BJ (cell line): ENCODE results near the gene CLDN7. TPM values are rescaled to one million over a fixed set of nuclear protein-coding genes. Genes with fewer than 3 reads are reported as not detected.

ENCODE experiments used
- CTCF ChIA-PET: fragments of 350-600 bp; formaldehyde crosslinking; extraction: SDS; loops from one replicate; lab custom pipeline; 2021; ENCODE audit warnings: antibody characterized with exemption, inconsistent platforms; lab: Yijun Ruan, JAX
- POLR2A ChIA-PET: fragments of 300-600 bp; sonication (Branson Sonifier 250); formaldehyde crosslinking; extraction: SDS; loops from one replicate; lab custom pipeline; 2021; ENCODE audit warnings: antibody characterized with exemption; lab: Charles Lee
- DNase-seq: peaks from one replicate; pipeline ENCODE4 v3.0.0-alpha.2; 2011; ENCODE audit warnings: low read depth
- H3K27me3 ChIP-seq: 2 replicates; pipeline ENCODE4 v1.6.0; 2011; ENCODE audit warnings: low read length; ENCODE audit not compliant: control insufficient read depth, insufficient read depth
- H3K36me3 ChIP-seq: 2 replicates; pipeline ENCODE4 v1.5.1; 2011; ENCODE audit warnings: low read length; ENCODE audit not compliant: control insufficient read depth, insufficient read depth
- H3K4me3 ChIP-seq: 2 replicates; pipeline ENCODE4 v1.5.1; 2011; ENCODE audit warnings: low read depth, mild to moderate bottlenecking, control low read depth, low read length
- polyA plus RNA-seq: library from polyadenylated mRNA; depleted of rRNA; stranded (reverse); fragments of >200 nt; gene quantifications from 2 replicates; pipeline ENCODE4 v1.2.3, GENCODE V29; 2011
- TF ChIP-seq, protein P1 (sequence below): IDR thresholded peaks from 2 replicates; pipeline ENCODE4 v1.5.1; 2011; ENCODE audit warnings: low read depth, mild to moderate bottlenecking, control low read depth, inconsistent platforms, low read length, moderate library complexity; ENCODE audit not compliant: insufficient read depth

CLDN7 gene
- polyA plus RNA-seq, 1 experiment, result 2.1 TPM

DNA sequence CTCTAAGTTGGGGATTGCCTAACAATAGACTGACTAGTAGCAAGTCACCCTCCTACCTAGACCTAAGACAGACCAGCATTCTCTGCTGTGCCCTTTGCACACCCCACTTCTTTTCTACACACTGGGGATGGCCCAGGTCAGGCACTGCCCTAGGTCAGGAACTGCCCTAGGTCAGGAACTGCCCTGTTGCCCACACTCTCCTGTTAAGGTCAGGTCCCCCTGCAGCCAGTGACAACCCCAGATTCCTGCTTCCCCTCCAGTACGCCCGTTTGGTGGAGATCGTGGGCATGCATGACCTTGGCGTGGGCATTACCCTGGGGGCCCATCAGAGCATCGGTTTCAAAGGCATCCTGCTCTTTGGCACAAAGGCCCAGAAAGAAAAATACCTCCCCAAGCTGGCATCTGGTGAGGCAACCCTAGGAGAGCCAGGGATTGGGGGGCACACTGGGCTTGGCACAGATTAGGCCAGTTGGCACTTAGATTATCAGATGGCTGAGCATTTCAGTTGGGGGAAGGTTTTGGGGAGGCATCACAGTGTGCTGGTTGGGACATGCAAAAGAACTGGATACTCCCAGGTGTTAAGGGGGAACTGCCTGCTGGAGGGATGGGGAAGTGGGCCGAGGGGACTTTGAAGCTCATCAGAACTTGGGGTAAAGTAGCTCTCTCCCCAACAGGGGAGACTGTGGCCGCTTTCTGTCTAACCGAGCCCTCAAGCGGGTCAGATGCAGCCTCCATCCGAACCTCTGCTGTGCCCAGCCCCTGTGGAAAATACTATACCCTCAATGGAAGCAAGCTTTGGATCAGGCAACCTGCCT lies 40.8 kb downstream of the CLDN7 start:
- TF ChIP-seq, protein P1, sequence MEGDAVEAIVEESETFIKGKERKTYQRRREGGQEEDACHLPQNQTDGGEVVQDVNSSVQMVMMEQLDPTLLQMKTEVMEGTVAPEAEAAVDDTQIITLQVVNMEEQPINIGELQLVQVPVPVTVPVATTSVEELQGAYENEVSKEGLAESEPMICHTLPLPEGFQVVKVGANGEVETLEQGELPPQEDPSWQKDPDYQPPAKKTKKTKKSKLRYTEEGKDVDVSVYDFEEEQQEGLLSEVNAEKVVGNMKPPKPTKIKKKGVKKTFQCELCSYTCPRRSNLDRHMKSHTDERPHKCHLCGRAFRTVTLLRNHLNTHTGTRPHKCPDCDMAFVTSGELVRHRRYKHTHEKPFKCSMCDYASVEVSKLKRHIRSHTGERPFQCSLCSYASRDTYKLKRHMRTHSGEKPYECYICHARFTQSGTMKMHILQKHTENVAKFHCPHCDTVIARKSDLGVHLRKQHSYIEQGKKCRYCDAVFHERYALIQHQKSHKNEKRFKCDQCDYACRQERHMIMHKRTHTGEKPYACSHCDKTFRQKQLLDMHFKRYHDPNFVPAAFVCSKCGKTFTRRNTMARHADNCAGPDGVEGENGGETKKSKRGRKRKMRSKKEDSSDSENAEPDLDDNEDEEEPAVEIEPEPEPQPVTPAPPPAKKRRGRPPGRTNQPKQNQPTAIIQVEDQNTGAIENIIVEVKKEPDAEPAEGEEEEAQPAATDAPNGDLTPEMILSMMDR, result no peak
- peaks cover 31% of the 10 kb centered on the region for H3K36me3 ChIP-seq
- H3K27me3 ChIP-seq, result no peaks in the 10 kb centered on the region
- ChIA-PET POLR2A (interaction anchor here (0.6 to 0.7 kb wide), 2 partner anchors 11 to 17 kb away, joined by 3 to 4 read pairs; no protein-coding TSS in a partner anchor), CTCF (interaction anchor here (1.0 to 3.6 kb wide), 11 partner anchors 8 to 176 kb away, joined by 3 to 50 read pairs (median 4); partner anchors contain the start of gene NEURL4)
- H3K4me3 ChIP-seq, result no peak overlapping the region
- DNase-seq, result no peak

GRCh38 chr17:7220593-7221277 lies 41.5 kb downstream of the CLDN7 start:
- CTCF ChIA-PET, result interaction anchor here (0.8 to 3.6 kb wide), 13 partner anchors 9 to 175 kb away, joined by 3 to 50 read pairs (median 4); partner anchors contain the start of gene NEURL4

DNA sequence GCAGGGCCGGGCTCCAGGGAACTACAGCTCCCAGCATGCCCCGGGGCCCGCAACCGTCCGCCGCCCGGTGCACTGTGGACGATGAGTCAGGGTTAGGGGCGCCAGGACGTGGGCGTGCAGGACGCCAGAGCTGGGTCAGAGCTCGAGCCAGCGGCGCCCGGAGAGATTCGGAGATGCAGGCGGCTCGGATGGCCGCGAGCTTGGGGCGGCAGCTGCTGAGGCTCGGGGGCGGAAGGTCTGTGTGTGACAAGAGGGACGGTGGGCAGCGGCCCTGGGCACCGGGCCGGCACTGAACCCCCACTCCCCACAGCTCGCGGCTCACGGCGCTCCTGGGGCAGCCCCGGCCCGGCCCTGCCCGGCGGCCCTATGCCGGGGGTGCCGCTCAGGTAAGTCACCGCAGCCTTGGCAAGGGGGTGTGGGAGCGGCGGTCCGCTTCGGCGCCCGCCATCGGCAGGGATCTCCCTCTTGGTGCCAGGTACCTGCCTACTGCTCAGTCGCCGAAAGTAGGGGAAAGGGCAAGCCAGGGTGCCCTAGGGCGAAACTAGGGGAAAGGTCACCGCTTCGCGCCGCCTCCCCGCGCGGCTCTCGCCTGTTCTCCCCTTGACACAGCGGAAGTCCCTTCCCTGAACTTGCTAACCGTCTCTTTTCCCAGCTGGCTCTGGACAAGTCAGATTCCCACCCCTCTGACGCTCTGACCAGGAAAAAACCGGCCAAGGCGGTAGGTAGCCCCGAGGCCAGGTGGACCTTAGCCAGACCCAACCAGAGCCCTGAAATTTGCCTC lies 42.3 kb downstream of the CLDN7 start, which contains the start of the genes ACADVL and DLG4:
TSS of gene ACADVL (plus strand) at position 127 of the 781 bp plus-strand sequence. CDS start at position 174, 47 bp downstream.
TSS of gene DLG4 (minus strand) at position 25 of the 781 bp plus-strand sequence.
- peak within 1 kb of the TSS; percentile 84 for H3K4me3 ChIP-seq
- peaks cover 27% of the 10 kb centered on the region for H3K36me3 ChIP-seq
- DNase-seq, result peak; percentile 37
- H3K27me3 ChIP-seq, result no peaks in the 10 kb centered on the region
- ChIA-PET POLR2A (interaction anchor here (0.6 to 1.3 kb wide), 2 partner anchors 18 to 31 kb away, joined by 3 to 4 read pairs; no protein-coding TSS in a partner anchor), CTCF (interaction anchor here (0.6 to 3.6 kb wide), 16 partner anchors 10 to 770 kb away, joined by 3 to 50 read pairs (median 4); partner anchors contain the start of gene NEURL4)
- TF ChIP-seq, protein P1, result no peak

More at GRCh38 chr17:7220593-7221277, 41.5 kb downstream of the CLDN7 start:
- Histone ChIP-seq H3K27me3 (no peaks in the 10 kb centered on the region), H3K4me3 (peak overlapping the region; percentile 84), H3K36me3 (peaks cover 28% of the 10 kb centered on the region)
- POLR2A ChIA-PET, result interaction anchor here (0.6 to 1.3 kb wide), 2 partner anchors 17 to 20 kb away, joined by 4 to 22 read pairs; no protein-coding TSS in a partner anchor
- DNase-seq, result no peak
- TF ChIP-seq, protein P1, result peak; percentile 58

- DNase-seq, result no peak
- peaks cover 22% of the 10 kb centered on the region for H3K36me3 ChIP-seq
- ChIA-PET CTCF (interaction anchor here (0.6 to 3.6 kb wide), 7 partner anchors 14 to 770 kb away, joined by 3 to 50 read pairs (median 3); no protein-coding TSS in a partner anchor), POLR2A (interaction anchor here (0.6 to 1.3 kb wide), 3 partner anchors 18 to 32 kb away, joined by 3 to 4 read pairs (median 3); partner anchors contain the start of gene PHF23)
- TF ChIP-seq, protein P1, result no peak
- no peaks in the 10 kb centered on the region for H3K27me3 ChIP-seq
- peak overlapping the region; percentile 84 for H3K4me3 ChIP-seq
Measured at GRCh38 chr17:7219229-7219811, 43.0 kb downstream of the CLDN7 start.
